Head of caudate nucleus (tissue), 42 donors: ENCODE data around the gene TNFRSF1B.

Experiments
- DNase-seq, 42 donors: peaks; one replicate each; pipeline versions ENCODE4 v3.0.0 to v3.0.0-alpha.2; 2020 to 2021; ENCODE audit warnings: mixed read lengths in 7 of 42
- intact Hi-C: fragments of 100-400 bp; cut with DNase I; formaldehyde crosslinking; loops from one replicate; pipeline ENCODE4 v1.15.0; 2022

The TNFRSF1B gene

GRCh38 chr1:12166834-12167492 is at the start of gene TNFRSF1B:
Gene TNFRSF1B (plus strand): TSS chr1:12166991. CDS start chr1:12167092, 101 bp downstream.
- intact Hi-C loops: no loop called here
- peak in 25 of 42 donors; percentile 19 to 70 (median 45) for DNase-seq

GRCh38 chr1:12121212-12122003 is 45.4 kb upstream of the TNFRSF1B start:
- intact Hi-C loops: loop anchor here (5.0 kb wide), 1 partner anchor 86 kb away; no protein-coding TSS in a partner anchor

GRCh38 chr1:12123172-12123571 is 43.6 kb upstream of the TNFRSF1B start:
- intact Hi-C loops: loop anchor here (5.0 kb wide), 1 partner anchor 84 kb away; no protein-coding TSS in a partner anchor

More at GRCh38 chr1:12121212-12122003, 45.4 kb upstream of the TNFRSF1B start:
- no peak for DNase-seq

GRCh38 chr1:12124693-12125421 is 41.9 kb upstream of the TNFRSF1B start:
- DNase-seq: peak; percentile 54 to 90 (median 78)
- intact Hi-C loops: loop anchor here (5.0 kb wide), 1 partner anchor 82 kb away; no protein-coding TSS in a partner anchor

More at GRCh38 chr1:12123172-12123571, 43.6 kb upstream of the TNFRSF1B start:
- DNase-seq: no peak

GRCh38 chr1:12125422-12126355 is 41.1 kb upstream of the TNFRSF1B start:
- DNase-seq: no peak
- intact Hi-C loops: no loop called here

- intact Hi-C loops: no loop called here
- DNase-seq: no peak
Observed at GRCh38 chr1:12126781-12127180, 40.0 kb upstream of the TNFRSF1B start.

- intact Hi-C loops: no loop called here
Observed at GRCh38 chr1:12127206-12127810, 39.5 kb upstream of the TNFRSF1B start.

GRCh38 chr1:12128120-12128519 is 38.7 kb upstream of the TNFRSF1B start:
- intact Hi-C loops: no loop called here
- DNase-seq: no peak

More at GRCh38 chr1:12127206-12127810, 39.5 kb upstream of the TNFRSF1B start:
- no peak for DNase-seq

- DNase-seq: no peak
- intact Hi-C loops: no loop called here
Observed at GRCh38 chr1:12129624-12130023, 37.2 kb upstream of the TNFRSF1B start.

GRCh38 chr1:12130466-12131130 is 36.2 kb upstream of the TNFRSF1B start:
- DNase-seq: no peak
- intact Hi-C loops: no loop called here

- DNase-seq: no peak
- intact Hi-C loops: no loop called here
Observed at GRCh38 chr1:12132078-12132477, 34.7 kb upstream of the TNFRSF1B start.

GRCh38 chr1:12134716-12135115 is 32.1 kb upstream of the TNFRSF1B start:
- no peak for DNase-seq
- intact Hi-C loops: no loop called here

- peak in 2 of 42 donors; percentile 32 to 33 for DNase-seq
- intact Hi-C loops: no loop called here
Observed at GRCh38 chr1:12135612-12136011, 31.2 kb upstream of the TNFRSF1B start.

GRCh38 chr1:12136916-12137610 is 29.7 kb upstream of the TNFRSF1B start:
- intact Hi-C loops: no loop called here
- DNase-seq: no peak

GRCh38 chr1:12138196-12139168 is 28.3 kb upstream of the TNFRSF1B start:
- DNase-seq: no peak
- intact Hi-C loops: no loop called here

GRCh38 chr1:12140016-12140415 is 26.8 kb upstream of the TNFRSF1B start:
- no peak for DNase-seq
- intact Hi-C loops: no loop called here
